Hematopoietic multipotent progenitor cell (in vitro differentiated cells): ENCODE results near the gene ILRUN. TPM values are rescaled to one million over a fixed set of nuclear protein-coding genes. Genes with fewer than 3 reads are reported as not detected.
A peak's percentile ranks its signal among the peaks of the same experiment; 100 is the strongest.
"Not testable (repeated sequence)": the region's sequence is repeated elsewhere in the genome, so short reads cannot be mapped to it uniquely, and the experiment has no call there.

Experiments used
- DNase-seq, 3 donors: peaks; one replicate each; pipeline ENCODE4 v3.0.0-alpha.2; 2011 to 2015; ENCODE audit warnings: low read depth in 2 of 3, low spot score in 2 of 3
- total RNA-seq: library from RNA; depleted of rRNA; stranded (reverse); fragments of >200 nt; gene quantifications from one replicate; pipeline ENCODE4 v1.2.3, GENCODE V29; 2012

Gene ILRUN
- total RNA-seq, 1 donor: 36.9 TPM

DNA sequence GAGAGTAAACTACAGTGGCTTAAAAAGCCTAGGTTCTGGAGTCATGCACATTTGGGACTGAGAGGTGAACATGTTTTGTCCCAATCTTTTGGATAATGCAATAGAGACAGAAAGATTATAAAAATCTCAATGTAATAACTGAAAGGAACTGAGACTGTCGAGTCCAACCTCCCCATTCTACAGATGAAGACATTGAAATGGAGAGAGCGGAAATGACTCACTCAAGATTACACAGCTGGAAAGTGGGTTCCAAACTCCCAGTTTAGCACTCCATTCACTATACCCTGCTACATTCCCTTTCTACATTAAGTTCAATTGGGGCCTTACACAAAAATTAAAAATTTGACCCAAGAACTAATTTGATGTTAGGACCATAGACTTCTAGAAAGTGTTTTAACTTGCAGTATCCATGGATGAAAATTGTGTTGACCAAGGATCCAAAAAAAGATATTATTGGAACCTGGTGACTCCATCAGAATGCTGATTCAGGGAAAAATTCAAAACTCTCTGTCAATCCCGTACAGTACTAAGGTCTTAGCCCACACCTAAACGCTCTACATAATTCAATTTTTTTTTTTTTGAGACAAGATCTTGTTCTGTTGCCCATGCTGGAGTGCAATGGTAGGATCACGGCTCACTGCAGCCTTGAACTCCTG, 1.5 kb upstream of the ILRUN start:
- no peak for DNase-seq

- DNase-seq: no peak
Measured at GRCh38 chr6:34697544-34697836, 923 bp upstream of the ILRUN start.

GRCh38 chr6:34696189-34696738, 303 bp downstream of the ILRUN start:
- no peak for DNase-seq

GRCh38 chr6:34695729-34696188, 808 bp downstream of the ILRUN start:
- no peak for DNase-seq

DNA sequence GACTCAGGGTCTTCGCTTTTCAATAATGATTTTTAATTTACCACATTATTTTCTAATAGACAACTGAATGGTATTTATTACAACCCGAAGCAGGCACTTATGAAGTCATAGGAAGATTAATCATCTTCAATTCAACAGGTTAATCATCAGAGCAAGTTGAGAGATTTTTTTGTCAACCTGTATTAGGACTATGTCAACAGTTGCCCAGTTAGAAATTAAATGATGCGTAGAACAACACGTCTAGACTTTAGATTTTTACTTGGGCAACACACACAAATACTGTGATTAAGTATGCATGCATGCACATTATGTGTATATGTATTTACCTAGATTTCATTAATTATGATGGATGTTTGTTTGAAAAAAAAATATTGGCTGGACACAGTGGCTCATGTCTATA, 4.3 kb downstream of the ILRUN start:
- DNase-seq: no peak

- no peak for DNase-seq
Measured at GRCh38 chr6:34689742-34690141, 6.8 kb downstream of the ILRUN start.

- no peak for DNase-seq
Measured at GRCh38 chr6:34688956-34689355, 7.6 kb downstream of the ILRUN start.

DNA sequence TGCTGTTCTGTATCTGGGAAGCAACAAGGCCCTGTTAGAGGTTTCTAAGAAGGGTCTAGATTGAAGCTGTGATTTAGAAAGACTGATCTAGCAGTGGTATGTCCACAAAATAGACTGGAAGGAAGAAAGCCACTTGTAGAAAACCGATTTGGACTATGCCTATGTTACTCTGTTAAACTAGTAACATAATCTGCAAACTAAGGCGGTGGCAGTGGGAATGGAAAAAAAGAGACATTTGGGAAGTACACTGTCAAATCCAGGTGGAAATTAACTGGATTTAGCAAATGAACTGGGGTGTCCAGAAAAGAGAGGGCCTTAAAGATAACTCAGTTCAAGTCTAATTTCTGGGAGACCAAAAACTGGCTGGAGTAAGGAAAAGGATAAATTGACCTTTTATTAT, 11.6 kb downstream of the ILRUN start:
- no peak for DNase-seq

DNA sequence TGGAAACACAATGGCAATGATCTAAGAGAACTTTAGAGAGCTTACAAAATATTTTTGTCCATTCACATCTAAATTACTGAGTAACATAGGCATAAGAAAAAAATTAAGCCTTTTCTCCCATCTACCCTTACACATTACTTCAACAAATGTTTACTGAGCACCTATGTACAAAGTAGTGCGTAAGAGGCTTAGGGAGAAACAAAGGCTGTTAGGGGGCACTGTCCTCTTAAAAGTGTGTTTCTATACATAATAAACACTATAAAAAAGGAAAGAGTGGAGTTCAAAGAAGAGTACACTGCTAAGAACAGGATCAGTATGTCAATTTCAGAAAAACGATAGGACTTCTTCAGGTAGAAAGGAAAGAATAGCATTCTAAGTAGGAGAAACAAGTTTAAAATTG, 12.2 kb downstream of the ILRUN start:
- no peak for DNase-seq

- peak in 1 of 3 donors; percentile 17 for DNase-seq
Measured at GRCh38 chr6:34680802-34681515, 15.6 kb downstream of the ILRUN start.

DNA sequence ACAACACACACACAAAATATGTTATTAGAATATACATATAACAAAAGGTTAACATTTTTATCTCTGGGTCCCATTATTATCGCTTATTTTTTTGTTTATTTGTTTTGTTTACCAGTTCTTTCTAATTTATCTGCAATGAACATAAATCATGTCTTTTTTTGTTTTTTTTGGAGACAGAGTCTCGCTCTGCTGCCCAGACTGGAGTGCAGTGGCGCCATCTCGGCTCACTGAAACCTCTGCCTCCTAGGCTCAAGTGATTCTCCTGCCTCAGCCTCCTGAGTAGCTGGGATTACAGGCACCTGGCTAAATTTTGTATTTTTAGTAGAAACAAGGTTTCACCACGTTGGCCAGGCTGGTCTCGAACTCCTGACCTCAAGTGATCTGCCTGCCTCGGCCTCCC, 16.3 kb downstream of the ILRUN start:
- not testable (repeated sequence) for DNase-seq

DNA sequence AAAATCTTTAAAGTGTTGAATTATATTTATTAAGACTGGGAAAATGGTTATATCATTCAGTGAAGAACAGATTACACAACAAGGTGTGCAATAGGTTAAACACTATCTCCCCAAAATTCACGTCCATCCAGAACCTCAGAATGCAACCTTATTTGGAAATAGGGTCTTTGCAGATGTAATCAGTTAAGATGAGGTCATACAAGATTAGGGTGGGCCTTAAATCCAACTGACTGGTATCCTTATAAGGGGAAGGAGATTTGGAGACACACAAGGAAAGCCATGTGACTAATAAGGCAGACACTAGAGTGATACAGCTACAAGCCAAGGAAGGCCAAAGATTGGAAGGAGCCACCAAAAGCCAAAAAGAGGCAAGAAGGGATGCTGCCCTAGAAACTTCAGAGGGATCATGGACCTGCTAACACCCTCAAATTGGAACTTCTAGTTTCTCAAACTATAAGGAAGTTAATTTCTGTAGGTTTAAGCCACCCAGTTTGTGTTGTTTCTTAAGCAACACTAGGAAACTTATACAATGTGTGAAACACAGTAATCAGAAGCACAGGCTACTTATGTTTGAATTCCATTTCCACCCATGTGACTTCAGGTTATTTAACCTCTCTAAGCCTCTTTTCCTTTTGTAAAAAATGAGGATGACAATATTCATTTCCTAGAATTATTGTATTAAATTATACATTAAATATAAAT, 16.9 kb downstream of the ILRUN start:
- peak in 1 of 3 donors; percentile 13 for DNase-seq

DNA sequence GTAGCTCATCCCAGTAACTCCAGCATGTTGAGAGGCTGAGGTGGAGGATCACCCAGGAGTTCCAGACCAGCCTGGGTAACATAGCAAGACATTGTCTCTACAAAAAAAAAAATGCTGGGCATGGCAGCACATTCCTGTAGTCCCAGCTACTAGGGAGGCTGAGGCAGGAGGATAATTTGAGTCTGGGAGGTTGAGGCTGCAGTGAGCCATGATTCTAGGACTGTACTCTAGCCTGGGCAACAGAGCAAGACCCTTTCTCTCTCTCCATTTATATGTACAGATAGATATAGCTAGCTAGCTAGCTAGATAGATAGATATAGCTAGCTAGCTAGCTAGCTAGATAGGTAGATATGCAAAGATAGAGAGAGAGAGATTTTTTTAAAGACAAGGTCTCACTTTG, 20.4 kb downstream of the ILRUN start:
- DNase-seq: no peak

GRCh38 chr6:34674930-34675329, 21.6 kb downstream of the ILRUN start:
- DNase-seq: not testable (repeated sequence)

DNA sequence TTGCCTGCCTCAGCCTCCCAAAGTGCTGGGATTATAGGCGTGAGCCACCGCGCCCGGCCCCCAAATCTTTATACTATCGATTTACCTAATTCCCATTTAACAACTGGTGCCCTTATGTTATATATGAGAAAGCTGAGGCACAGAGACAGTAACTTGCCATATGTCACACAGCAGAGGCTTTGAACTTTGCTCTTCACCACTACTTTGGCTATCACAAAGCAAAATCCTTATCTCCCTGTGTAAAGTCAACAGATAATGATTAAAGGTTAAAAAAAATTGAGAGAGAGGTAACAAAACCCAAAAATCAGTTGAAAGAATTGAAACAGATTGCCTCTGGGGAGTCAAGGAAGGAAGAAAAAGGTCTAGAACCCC, 22.3 kb downstream of the ILRUN start:
- no peak for DNase-seq

DNA sequence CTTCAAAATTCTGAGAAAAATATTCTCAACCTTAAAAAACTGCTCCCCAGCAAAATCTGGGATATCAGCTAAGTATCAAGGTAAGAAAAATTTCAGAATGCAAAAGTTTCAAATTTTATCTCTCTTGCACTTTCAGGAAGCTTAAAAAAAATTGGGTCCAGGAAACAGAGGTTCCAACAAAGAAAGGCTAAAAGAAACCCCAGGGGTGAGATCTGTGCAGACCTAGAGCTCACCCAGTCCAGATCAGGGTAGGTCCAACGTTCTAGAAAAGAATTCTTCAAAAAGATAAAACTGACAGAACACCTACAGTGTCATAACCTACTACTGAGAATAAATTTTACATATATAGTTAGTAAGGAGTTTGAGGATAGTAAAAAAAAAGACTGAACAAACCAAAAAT, 23.5 kb downstream of the ILRUN start:
- DNase-seq: peak in 1 of 3 donors; percentile 26

DNA sequence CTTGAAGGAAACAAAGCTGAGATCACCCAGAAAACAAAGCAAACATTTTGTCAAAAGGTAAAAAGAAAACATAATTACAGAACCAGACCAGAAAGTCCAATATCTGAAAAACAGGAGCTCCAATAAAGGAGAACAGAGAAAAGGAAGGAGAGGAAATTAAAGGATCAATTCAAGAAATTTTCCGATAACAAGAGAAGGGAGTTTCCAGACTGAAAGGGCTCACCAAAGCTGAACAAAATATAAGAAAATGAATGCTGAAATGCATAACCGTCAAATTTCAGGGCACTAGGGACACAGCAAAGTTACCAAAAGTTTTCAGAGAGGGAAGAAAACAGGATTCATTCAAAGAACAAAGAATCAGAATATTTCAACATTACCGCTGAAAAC, 23.9 kb downstream of the ILRUN start:
- DNase-seq: peak in 1 of 3 donors; percentile 8

DNA sequence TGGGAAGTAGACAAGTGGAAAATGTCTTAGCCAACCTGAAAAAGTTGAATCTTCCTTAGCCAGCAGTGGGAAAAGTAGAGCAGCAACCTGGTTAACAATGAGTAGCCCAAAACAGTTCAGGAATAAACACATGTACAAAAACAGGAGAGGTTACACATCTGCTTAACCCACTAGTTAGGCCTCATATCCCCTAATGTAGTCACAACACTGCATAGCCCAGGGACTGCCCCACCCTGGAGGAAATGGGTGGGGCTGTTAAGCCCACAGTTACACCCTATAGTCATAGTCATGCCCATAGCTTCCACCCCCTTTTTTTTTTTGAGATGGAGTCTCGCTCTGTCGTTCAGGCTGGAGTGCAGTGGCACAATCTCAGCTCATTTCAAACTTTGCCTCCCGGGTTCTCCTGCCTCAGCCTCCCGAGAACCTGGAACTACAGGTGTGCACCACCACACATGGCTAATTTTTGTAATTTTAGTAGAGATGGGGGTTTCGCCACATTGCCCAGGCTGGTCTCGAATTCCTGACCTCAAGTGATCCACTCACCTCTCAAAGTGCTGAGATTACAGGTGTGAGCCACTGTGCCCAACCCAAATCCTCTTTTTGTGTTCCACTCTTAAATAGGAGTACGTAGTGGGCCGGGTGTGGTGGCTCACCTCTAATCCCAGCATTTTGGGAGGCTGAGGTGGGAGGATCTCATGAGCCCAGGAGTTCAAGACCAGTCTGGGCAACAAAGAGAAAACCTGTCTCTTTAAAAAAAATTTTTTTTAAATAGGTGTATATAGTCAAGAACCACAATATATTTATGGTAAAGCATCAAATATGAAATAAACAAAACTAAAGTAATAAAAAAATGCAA, 24.5 kb downstream of the ILRUN start:
- DNase-seq: peak; percentile 48 to 80 (median 79)

DNA sequence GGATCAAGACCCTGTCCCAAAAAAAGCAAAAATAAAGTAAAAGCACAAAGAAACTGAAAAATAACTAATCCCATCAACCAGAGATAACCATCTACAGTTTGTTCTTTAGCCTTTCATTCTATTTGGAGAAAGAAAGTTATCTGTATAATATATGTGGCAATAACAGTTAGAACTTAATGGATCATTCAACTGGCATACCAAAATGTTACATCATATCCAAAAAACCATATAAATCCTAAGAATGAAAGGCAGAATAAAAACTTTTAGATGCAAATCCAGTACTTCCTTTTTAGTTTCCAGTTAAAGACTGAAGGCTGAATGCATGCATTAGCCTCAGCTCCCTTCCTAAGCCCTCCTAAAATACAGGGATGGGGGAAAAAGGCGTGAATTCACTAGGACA, 25.2 kb downstream of the ILRUN start:
- DNase-seq: no peak

DNA sequence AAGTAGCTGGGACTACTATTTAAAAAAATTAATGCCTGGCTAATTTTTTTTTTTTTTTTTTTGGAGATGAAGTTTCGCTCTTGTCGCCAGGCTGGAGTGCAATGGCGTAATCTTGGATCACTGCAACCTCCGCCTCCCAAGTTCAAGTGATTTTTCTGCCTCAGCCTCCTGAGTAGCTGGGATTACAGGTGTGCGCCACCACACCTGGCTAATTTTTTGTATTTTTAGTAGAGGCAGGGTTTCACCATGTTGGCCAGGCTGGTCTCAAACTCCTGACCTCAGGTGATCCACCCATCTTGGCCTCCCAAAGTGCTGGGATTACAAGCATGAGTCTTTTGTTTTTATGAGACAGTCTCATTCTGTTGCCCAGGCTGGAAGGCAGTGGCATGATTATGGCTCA, 27.8 kb downstream of the ILRUN start:
- not testable (repeated sequence) for DNase-seq
